Stimulated activated CD4-positive, alpha-beta T cell treated with anti-CD3 and anti-CD28 coated beads, Interleukin-12 subunit alpha, Interleukin-12 subunit beta, amount 100 ng/mL, for 24 hours (primary cell): Measurements from ENCODE around the gene PCDH19.

ENCODE experiments used
- DNase-seq, 2 experiments: peaks; one replicate each; pipeline ENCODE4 v3.0.0-alpha.2; 2020; ENCODE audit warnings: low read depth in 2 of 2

Gene PCDH19

GRCh38 chrX:100315566-100315965 is 94.5 kb downstream of the PCDH19 start:
- no peak for DNase-seq

GRCh38 chrX:100299559-100299958 is 110.5 kb downstream of the PCDH19 start:
- DNase-seq = no peak

GRCh38 chrX:100297728-100298127 is 112.3 kb downstream of the PCDH19 start:
- no peak for DNase-seq

GRCh38 chrX:100296183-100296753 is 113.8 kb downstream of the PCDH19 start:
- no peak for DNase-seq

GRCh38 chrX:100294965-100295364 is 115.1 kb downstream of the PCDH19 start:
- DNase-seq = no peak

GRCh38 chrX:100289066-100289558 is 121.0 kb downstream of the PCDH19 start:
- DNase-seq = no peak

- no peak for DNase-seq
Observed at GRCh38 chrX:100277231-100277630, 132.8 kb downstream of the PCDH19 start.

GRCh38 chrX:100274916-100275315 is 135.2 kb downstream of the PCDH19 start:
- DNase-seq = no peak

- no peak for DNase-seq
Observed at GRCh38 chrX:100265179-100265578, 144.9 kb downstream of the PCDH19 start.

GRCh38 chrX:100264200-100264599 is 145.9 kb downstream of the PCDH19 start:
- DNase-seq = no peak

- DNase-seq = no peak
Observed at GRCh38 chrX:100263650-100264049, 146.4 kb downstream of the PCDH19 start.

GRCh38 chrX:100248885-100249493 is 161.1 kb downstream of the PCDH19 start:
- no peak for DNase-seq

GRCh38 chrX:100247826-100248225 is 162.2 kb downstream of the PCDH19 start:
- no peak for DNase-seq

GRCh38 chrX:100244681-100245080 is 165.4 kb downstream of the PCDH19 start:
- DNase-seq = no peak
